ENCODE measurements around the gene NEK8. TPM values are rescaled to one million over a fixed set of nuclear protein-coding genes. Genes with fewer than 3 reads are reported as not detected.

The NEK8 gene
- total RNA-seq, 2 experiments from 2014 or later: 14.0 to 17.0 TPM

DNA sequence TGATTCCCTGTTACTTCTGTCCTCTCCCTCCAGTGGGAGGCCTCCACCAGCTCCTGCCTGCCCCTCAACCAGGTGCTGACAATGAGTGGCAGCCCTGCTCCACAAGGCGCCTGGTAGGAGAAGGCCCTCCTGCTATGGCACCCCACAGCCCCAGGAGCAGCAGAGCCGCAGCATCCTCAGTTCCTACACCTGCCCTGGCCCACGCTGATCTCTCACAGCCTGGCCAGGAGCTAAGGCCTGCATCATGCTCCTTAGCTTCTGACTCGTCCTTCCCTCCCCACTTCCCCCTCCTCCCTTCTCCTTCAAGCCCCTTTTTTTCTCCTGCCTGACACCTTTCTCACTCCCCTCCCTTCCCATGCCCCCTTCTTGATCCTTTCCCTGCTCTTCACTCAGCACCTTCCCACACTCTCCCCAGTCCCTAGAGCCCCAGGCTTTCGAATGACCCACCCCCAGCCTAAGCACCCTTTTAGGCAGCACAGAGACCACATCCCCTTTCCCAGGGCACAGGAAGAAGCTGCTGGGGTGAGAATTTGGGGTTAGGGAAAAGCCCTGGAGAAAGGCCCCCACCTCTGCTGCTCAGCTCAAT lies 23.4 kb upstream of the NEK8 start:
- no peak for DNase-seq (ENCODE audit: low spot score)
- no peaks in the 10 kb centered on the region for H4K20me1 ChIP-seq (ENCODE audit: insufficient read depth, low read length)
- H2AFZ ChIP-seq (ENCODE audit: low read length): no peak overlapping the region
- TF ChIP-seq, protein P1, sequence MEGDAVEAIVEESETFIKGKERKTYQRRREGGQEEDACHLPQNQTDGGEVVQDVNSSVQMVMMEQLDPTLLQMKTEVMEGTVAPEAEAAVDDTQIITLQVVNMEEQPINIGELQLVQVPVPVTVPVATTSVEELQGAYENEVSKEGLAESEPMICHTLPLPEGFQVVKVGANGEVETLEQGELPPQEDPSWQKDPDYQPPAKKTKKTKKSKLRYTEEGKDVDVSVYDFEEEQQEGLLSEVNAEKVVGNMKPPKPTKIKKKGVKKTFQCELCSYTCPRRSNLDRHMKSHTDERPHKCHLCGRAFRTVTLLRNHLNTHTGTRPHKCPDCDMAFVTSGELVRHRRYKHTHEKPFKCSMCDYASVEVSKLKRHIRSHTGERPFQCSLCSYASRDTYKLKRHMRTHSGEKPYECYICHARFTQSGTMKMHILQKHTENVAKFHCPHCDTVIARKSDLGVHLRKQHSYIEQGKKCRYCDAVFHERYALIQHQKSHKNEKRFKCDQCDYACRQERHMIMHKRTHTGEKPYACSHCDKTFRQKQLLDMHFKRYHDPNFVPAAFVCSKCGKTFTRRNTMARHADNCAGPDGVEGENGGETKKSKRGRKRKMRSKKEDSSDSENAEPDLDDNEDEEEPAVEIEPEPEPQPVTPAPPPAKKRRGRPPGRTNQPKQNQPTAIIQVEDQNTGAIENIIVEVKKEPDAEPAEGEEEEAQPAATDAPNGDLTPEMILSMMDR (conservative IDR thresholded peaks at IDR 0.05; ENCODE audit: low read length): no peak
- no peak for TF ChIP-seq EZH2phosphoT487 (IDR thresholded peaks at IDR 0.05; ENCODE audit: borderline replicate concordance, low read depth, low read length)
- ChIA-PET CTCF (ENCODE audit: unreplicated experiment) (no interaction called here), POLR2A (no interaction called here)
- intact Hi-C loops (cut with micrococcal nuclease; ENCODE audit: unreplicated experiment): no loop called here
- peaks cover 35% of the 10 kb centered on the region for H3K36me3 ChIP-seq (ENCODE audit: insufficient read depth, low read length)
- H3K4me1 ChIP-seq (ENCODE audit: insufficient read depth, low read length, poor library complexity, severe bottlenecking): peaks cover 8% of the 10 kb centered on the region
- H3K9me3 ChIP-seq (ENCODE audit: low read length): no peaks in the 10 kb centered on the region
- H3K79me2 ChIP-seq (ENCODE audit: insufficient read depth, low read depth, low read length): no peaks in the 10 kb centered on the region
- H3K4me3 ChIP-seq (ENCODE audit: low read depth, low read length, poor library complexity, severe bottlenecking): no peak overlapping the region
- H3K27ac ChIP-seq (ENCODE audit: low read depth, low read length, poor library complexity, severe bottlenecking): no peak overlapping the region
- H3K9me2 ChIP-seq (ENCODE audit: insufficient read depth, low read length): no peaks in the 10 kb centered on the region
- H3K4me2 ChIP-seq (ENCODE audit: low read length): no peak overlapping the region
- BruUV-seq (replicated peaks): no TSS peak

- Histone ChIP-seq H3K4me2 (ENCODE audit: low read length) (no peak overlapping the region), H2AFZ (ENCODE audit: low read length) (no peak overlapping the region), H3K9me3 (ENCODE audit: low read length) (no peaks in the 10 kb centered on the region), H3K27ac (ENCODE audit: low read depth, low read length, poor library complexity, severe bottlenecking) (no peak overlapping the region), H3K79me2 (ENCODE audit: insufficient read depth, low read depth, low read length) (no peaks in the 10 kb centered on the region), H4K20me1 (ENCODE audit: insufficient read depth, low read length) (no peaks in the 10 kb centered on the region), H3K36me3 (ENCODE audit: insufficient read depth, low read length) (peaks cover 29% of the 10 kb centered on the region), H3K4me1 (ENCODE audit: insufficient read depth, low read length, poor library complexity, severe bottlenecking) (peaks cover 14% of the 10 kb centered on the region), H3K4me3 (ENCODE audit: low read depth, low read length, poor library complexity, severe bottlenecking) (no peak overlapping the region), H3K9me2 (ENCODE audit: insufficient read depth, low read length) (no peaks in the 10 kb centered on the region)
- no peak for TF ChIP-seq EZH2phosphoT487 (IDR thresholded peaks at IDR 0.05; ENCODE audit: borderline replicate concordance, low read depth, low read length)
- TF ChIP-seq, protein P1 (conservative IDR thresholded peaks at IDR 0.05; ENCODE audit: low read length): no peak
- intact Hi-C loops (cut with micrococcal nuclease; ENCODE audit: unreplicated experiment): no loop called here
- no TSS peak for BruUV-seq (replicated peaks)
- DNase-seq (ENCODE audit: low spot score): no peak
- POLR2A ChIA-PET: no interaction called here
- CTCF ChIA-PET (ENCODE audit: unreplicated experiment): no interaction called here
These were observed 22.8 kb upstream of the NEK8 start for GRCh38 chr17:28705728-28706334.
